HEK293 (cell line): ENCODE results near the gene CES1.

Source experiments
- CTCF ChIA-PET: fragments of 350-600 bp; formaldehyde crosslinking; extraction: SDS; loops from one replicate; lab custom pipeline; 2021; ENCODE audit warnings: antibody characterized with exemption; lab: Yijun Ruan, JAX
- POLR2A ChIA-PET: fragments of 300-600 bp; formaldehyde crosslinking; extraction: SDS; loops from one replicate; lab custom pipeline; 2020; ENCODE audit warnings: antibody characterized with exemption, inconsistent platforms; lab: Yijun Ruan, JAX
- H3K27ac ChIP-seq: fragments of 200-500 bp; sonication (Bioruptor generic); 2 replicates; pipeline ENCODE4 v1.5.1; 2014; ENCODE audit warnings: low read depth, low read length, control low read depth, inconsistent platforms; ENCODE audit errors: extremely low read depth
- H3K36me3 ChIP-seq, 2 experiments: fragments of 200-500 bp in 1 of 2; sonication (Bioruptor generic) in 1 of 2; 1 replicate in 1 of 2; 2 replicates in 1 of 2; pipeline ENCODE4 v1.5.1; 2014 to 2017; ENCODE audit warnings: inconsistent platforms in 2 of 2, low read length in 2 of 2; ENCODE audit not compliant: control insufficient read depth in 2 of 2, insufficient read depth in 1 of 2
- H3K4me1 ChIP-seq: fragments of 200-500 bp; sonication (Bioruptor generic); 2 replicates; pipeline ENCODE4 v1.5.1; 2014; ENCODE audit warnings: mild to moderate bottlenecking, low read length, inconsistent platforms; ENCODE audit not compliant: control insufficient read depth, insufficient read depth
- H3K4me3 ChIP-seq: 2 replicates; pipeline ENCODE4 v1.5.1; 2011; ENCODE audit warnings: low read depth, mild to moderate bottlenecking, control low read depth, low read length, moderate library complexity
- H3K9me3 ChIP-seq: fragments of 200-500 bp; sonication (Bioruptor generic); 2 replicates; pipeline ENCODE4 v1.5.1; 2014; ENCODE audit warnings: low read depth, low read length, inconsistent platforms; ENCODE audit not compliant: control insufficient read depth, insufficient read depth
- HOXA7 ChIP-seq: sonication (generic); formaldehyde crosslinking; IDR thresholded peaks from 2 replicates; pipeline ENCODE4 v1.8.1; 2022; ENCODE audit warnings: missing genetic modification reagents, borderline replicate concordance
- MZF1 ChIP-seq: fragments of 450-650 bp; formaldehyde crosslinking; IDR thresholded peaks from 2 replicates; pipeline ENCODE4 v1.5.1; 2017; ENCODE audit warnings: missing biosample characterization, missing genetic modification characterization, borderline replicate concordance
- REPIN1 ChIP-seq: fragments of 450-650 bp; formaldehyde crosslinking; IDR thresholded peaks from 2 replicates; pipeline ENCODE4 v1.5.1; 2017; ENCODE audit warnings: missing biosample characterization, missing genetic modification characterization, low read depth
- SCRT1 ChIP-seq: fragments of 450-650 bp; formaldehyde crosslinking; IDR thresholded peaks from 2 replicates; pipeline ENCODE4 v1.5.1; 2016; ENCODE audit warnings: missing biosample characterization, missing genetic modification characterization, borderline replicate concordance
- ZNF112 ChIP-seq: fragments of 450-650 bp; formaldehyde crosslinking; IDR thresholded peaks from 2 replicates; pipeline ENCODE4 v1.5.0; 2017; ENCODE audit warnings: missing biosample characterization, missing genetic modification characterization
- ZNF140 ChIP-seq: fragments of 450-650 bp; formaldehyde crosslinking; IDR thresholded peaks from 2 replicates; pipeline ENCODE4 v1.5.1; 2016; ENCODE audit warnings: missing biosample characterization, missing genetic modification characterization
- ZNF174 ChIP-seq: fragments of 450-650 bp; formaldehyde crosslinking; IDR thresholded peaks from 2 replicates; pipeline ENCODE4 v1.5.0; 2017; ENCODE audit warnings: missing biosample characterization, mild to moderate bottlenecking, missing genetic modification characterization
- ZNF239 ChIP-seq: fragments of 450-650 bp; formaldehyde crosslinking; IDR thresholded peaks from 2 replicates; pipeline ENCODE4 v1.5.1; 2016; ENCODE audit warnings: missing biosample characterization, missing genetic modification characterization
- ZNF366 ChIP-seq: fragments of 450-650 bp; formaldehyde crosslinking; conservative IDR thresholded peaks from 2 replicates; pipeline ENCODE4 v1.5.1; 2016; ENCODE audit warnings: missing biosample characterization, missing genetic modification characterization
- ZNF473 ChIP-seq: fragments of 450-650 bp; formaldehyde crosslinking; IDR thresholded peaks from 2 replicates; pipeline ENCODE4 v1.5.1; 2017; ENCODE audit warnings: missing biosample characterization, missing genetic modification characterization
- ZNF510 ChIP-seq: fragments of 450-650 bp; formaldehyde crosslinking; IDR thresholded peaks from 2 replicates; pipeline ENCODE4 v1.5.1; 2018; ENCODE audit warnings: mild to moderate bottlenecking, missing genetic modification characterization, missing biosample characterization; ENCODE audit not compliant: insufficient replicate concordance
- ZNF555 ChIP-seq: fragments of 450-650 bp; formaldehyde crosslinking; conservative IDR thresholded peaks from 2 replicates; pipeline ENCODE4 v1.5.1; 2017; ENCODE audit warnings: missing biosample characterization, mild to moderate bottlenecking, missing genetic modification characterization, inconsistent platforms
- ZNF654 ChIP-seq: fragments of 450-650 bp; formaldehyde crosslinking; IDR thresholded peaks from 2 replicates; pipeline ENCODE4 v1.5.1; 2016; ENCODE audit warnings: low read depth, missing biosample characterization, missing genetic modification characterization
- ZSCAN5A ChIP-seq: fragments of 450-650 bp; formaldehyde crosslinking; IDR thresholded peaks from 2 replicates; pipeline ENCODE4 v1.5.1; 2016; ENCODE audit warnings: missing biosample characterization, missing genetic modification characterization
- ZXDB ChIP-seq: fragments of 450-650 bp; formaldehyde crosslinking; IDR thresholded peaks from 2 replicates; pipeline ENCODE4 v1.5.1; 2016; ENCODE audit warnings: missing biosample characterization, missing genetic modification characterization
- TF ChIP-seq, protein P1 (sequence below): fragments of 450-650 bp; formaldehyde crosslinking; IDR thresholded peaks from 2 replicates; pipeline ENCODE4 v1.5.1; 2017; ENCODE audit warnings: missing biosample characterization, missing genetic modification characterization
- TF ChIP-seq, protein P2 (sequence below): fragments of 450-650 bp; formaldehyde crosslinking; IDR thresholded peaks from 2 replicates; pipeline ENCODE4 v1.5.1; 2016; ENCODE audit warnings: missing biosample characterization, missing genetic modification characterization
- TF ChIP-seq, protein P3 (sequence below): fragments of 450-650 bp; formaldehyde crosslinking; IDR thresholded peaks from 2 replicates; pipeline ENCODE4 v1.5.1; 2016; ENCODE audit warnings: missing biosample characterization, missing genetic modification characterization
- TF ChIP-seq, protein P4 (sequence below): fragments of 450-650 bp; formaldehyde crosslinking; IDR thresholded peaks from 2 replicates; pipeline ENCODE4 v1.5.1; 2017; ENCODE audit warnings: missing biosample characterization, missing genetic modification characterization

CES1 gene

DNA sequence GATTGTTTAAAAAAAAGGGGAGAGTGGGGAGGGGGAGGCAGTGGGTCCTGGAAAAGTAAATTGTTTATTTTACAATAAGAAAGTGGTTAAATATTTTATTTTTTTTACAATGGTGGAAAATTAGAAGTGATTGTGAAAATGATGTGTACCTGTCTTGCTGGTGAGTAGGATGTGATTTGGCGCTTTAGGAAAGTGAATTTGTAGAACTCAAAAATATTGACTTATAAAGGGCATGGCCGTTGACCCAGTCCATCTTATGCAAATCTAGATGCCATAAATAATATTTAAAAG lies 10.2 kb upstream of the CES1 start:
- Histone ChIP-seq H3K27ac (no peak overlapping the region), H3K4me1 (no peaks in the 10 kb centered on the region), H3K4me3 (no peak overlapping the region), H3K9me3 (no peaks in the 10 kb centered on the region), H3K36me3 (no peaks in the 10 kb centered on the region)
- POLR2A ChIA-PET, result no interaction called here
- CTCF ChIA-PET, result no interaction called here
- TF ChIP-seq REPIN1 (tag by site-specific recombination), result no peak
- TF ChIP-seq, protein P1, sequence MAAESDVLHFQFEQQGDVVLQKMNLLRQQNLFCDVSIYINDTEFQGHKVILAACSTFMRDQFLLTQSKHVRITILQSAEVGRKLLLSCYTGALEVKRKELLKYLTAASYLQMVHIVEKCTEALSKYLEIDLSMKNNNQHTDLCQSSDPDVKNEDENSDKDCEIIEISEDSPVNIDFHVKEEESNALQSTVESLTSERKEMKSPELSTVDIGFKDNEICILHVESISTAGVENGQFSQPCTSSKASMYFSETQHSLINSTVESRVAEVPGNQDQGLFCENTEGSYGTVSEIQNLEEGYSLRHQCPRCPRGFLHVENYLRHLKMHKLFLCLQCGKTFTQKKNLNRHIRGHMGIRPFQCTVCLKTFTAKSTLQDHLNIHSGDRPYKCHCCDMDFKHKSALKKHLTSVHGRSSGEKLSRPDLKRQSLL, result no peak
- TF ChIP-seq HOXA7 (CRISPR knock-in tag), result no peak
- no peak for TF ChIP-seq SCRT1 (tag by site-specific recombination)
- TF ChIP-seq ZNF510 (tag by site-specific recombination), result no peak
- TF ChIP-seq ZNF140 (tag by site-specific recombination), result no peak
- TF ChIP-seq, protein P2, sequence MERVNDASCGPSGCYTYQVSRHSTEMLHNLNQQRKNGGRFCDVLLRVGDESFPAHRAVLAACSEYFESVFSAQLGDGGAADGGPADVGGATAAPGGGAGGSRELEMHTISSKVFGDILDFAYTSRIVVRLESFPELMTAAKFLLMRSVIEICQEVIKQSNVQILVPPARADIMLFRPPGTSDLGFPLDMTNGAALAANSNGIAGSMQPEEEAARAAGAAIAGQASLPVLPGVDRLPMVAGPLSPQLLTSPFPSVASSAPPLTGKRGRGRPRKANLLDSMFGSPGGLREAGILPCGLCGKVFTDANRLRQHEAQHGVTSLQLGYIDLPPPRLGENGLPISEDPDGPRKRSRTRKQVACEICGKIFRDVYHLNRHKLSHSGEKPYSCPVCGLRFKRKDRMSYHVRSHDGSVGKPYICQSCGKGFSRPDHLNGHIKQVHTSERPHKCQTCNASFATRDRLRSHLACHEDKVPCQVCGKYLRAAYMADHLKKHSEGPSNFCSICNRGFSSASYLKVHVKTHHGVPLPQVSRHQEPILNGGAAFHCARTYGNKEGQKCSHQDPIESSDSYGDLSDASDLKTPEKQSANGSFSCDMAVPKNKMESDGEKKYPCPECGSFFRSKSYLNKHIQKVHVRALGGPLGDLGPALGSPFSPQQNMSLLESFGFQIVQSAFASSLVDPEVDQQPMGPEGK, result no peak
- no peak for TF ChIP-seq ZXDB (tag by site-specific recombination)
- TF ChIP-seq MZF1 (tag by site-specific recombination), result no peak
- no peak for TF ChIP-seq ZNF174 (tag by site-specific recombination)
- TF ChIP-seq ZSCAN5A (tag by site-specific recombination), result no peak
- no peak for TF ChIP-seq ZNF555
- no peak for TF ChIP-seq ZNF112 (tag by site-specific recombination)

GRCh38 chr16:55842369-55843104 lies 9.6 kb upstream of the CES1 start:
- Histone ChIP-seq H3K4me1 (no peaks in the 10 kb centered on the region), H3K4me3 (no peak overlapping the region), H3K36me3 (no peaks in the 10 kb centered on the region), H3K9me3 (no peaks in the 10 kb centered on the region), H3K27ac (no peak overlapping the region)
- TF ChIP-seq, protein P3, sequence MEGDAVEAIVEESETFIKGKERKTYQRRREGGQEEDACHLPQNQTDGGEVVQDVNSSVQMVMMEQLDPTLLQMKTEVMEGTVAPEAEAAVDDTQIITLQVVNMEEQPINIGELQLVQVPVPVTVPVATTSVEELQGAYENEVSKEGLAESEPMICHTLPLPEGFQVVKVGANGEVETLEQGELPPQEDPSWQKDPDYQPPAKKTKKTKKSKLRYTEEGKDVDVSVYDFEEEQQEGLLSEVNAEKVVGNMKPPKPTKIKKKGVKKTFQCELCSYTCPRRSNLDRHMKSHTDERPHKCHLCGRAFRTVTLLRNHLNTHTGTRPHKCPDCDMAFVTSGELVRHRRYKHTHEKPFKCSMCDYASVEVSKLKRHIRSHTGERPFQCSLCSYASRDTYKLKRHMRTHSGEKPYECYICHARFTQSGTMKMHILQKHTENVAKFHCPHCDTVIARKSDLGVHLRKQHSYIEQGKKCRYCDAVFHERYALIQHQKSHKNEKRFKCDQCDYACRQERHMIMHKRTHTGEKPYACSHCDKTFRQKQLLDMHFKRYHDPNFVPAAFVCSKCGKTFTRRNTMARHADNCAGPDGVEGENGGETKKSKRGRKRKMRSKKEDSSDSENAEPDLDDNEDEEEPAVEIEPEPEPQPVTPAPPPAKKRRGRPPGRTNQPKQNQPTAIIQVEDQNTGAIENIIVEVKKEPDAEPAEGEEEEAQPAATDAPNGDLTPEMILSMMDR, result peak; percentile 42; the same call in 1 of the 2 replicates
- no peak for TF ChIP-seq ZNF239
- 0 out of 2 replicates have a peak, but pooled peaks have one; percentile 23 for TF ChIP-seq ZNF366 (tag by site-specific recombination)
- TF ChIP-seq, protein P4, sequence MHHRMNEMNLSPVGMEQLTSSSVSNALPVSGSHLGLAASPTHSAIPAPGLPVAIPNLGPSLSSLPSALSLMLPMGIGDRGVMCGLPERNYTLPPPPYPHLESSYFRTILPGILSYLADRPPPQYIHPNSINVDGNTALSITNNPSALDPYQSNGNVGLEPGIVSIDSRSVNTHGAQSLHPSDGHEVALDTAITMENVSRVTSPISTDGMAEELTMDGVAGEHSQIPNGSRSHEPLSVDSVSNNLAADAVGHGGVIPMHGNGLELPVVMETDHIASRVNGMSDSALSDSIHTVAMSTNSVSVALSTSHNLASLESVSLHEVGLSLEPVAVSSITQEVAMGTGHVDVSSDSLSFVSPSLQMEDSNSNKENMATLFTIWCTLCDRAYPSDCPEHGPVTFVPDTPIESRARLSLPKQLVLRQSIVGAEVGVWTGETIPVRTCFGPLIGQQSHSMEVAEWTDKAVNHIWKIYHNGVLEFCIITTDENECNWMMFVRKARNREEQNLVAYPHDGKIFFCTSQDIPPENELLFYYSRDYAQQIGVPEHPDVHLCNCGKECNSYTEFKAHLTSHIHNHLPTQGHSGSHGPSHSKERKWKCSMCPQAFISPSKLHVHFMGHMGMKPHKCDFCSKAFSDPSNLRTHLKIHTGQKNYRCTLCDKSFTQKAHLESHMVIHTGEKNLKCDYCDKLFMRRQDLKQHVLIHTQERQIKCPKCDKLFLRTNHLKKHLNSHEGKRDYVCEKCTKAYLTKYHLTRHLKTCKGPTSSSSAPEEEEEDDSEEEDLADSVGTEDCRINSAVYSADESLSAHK, result no peak
- TF ChIP-seq ZNF654 (tag by site-specific recombination), result peak; percentile 74
- no peak for TF ChIP-seq ZNF473 (tag by site-specific recombination)
- POLR2A ChIA-PET, result no interaction called here
- CTCF ChIA-PET, result interaction anchor here (0.6 to 3.5 kb wide), 14 partner anchors 12 to 1875 kb away, joined by 3 to 50 read pairs (median 4); no protein-coding TSS in a partner anchor
